Stimulated activated CD4-positive, alpha-beta T cell treated with anti-CD3 and anti-CD28 coated beads, TNF-alpha, amount 100 ng/mL, for 4 hours (primary cell): ENCODE data around the gene FGF18.

Experiments used
- DNase-seq, 3 experiments: peaks; one replicate each; pipeline ENCODE4 v3.0.0-alpha.2; 2020; ENCODE audit warnings: low read depth in 3 of 3

The FGF18 gene

GRCh38 chr5:171422902-171423663 lies 3.6 kb downstream of the FGF18 start:
- no peak for DNase-seq

- no peak for DNase-seq
Observed at GRCh38 chr5:171424726-171425125, 5.3 kb downstream of the FGF18 start.

- no peak for DNase-seq
Observed at GRCh38 chr5:171425596-171426244, 6.3 kb downstream of the FGF18 start.

- DNase-seq, result no peak
Observed at GRCh38 chr5:171426266-171426665, 6.8 kb downstream of the FGF18 start.

- no peak for DNase-seq
Observed at GRCh38 chr5:171426680-171427079, 7.2 kb downstream of the FGF18 start.

DNA sequence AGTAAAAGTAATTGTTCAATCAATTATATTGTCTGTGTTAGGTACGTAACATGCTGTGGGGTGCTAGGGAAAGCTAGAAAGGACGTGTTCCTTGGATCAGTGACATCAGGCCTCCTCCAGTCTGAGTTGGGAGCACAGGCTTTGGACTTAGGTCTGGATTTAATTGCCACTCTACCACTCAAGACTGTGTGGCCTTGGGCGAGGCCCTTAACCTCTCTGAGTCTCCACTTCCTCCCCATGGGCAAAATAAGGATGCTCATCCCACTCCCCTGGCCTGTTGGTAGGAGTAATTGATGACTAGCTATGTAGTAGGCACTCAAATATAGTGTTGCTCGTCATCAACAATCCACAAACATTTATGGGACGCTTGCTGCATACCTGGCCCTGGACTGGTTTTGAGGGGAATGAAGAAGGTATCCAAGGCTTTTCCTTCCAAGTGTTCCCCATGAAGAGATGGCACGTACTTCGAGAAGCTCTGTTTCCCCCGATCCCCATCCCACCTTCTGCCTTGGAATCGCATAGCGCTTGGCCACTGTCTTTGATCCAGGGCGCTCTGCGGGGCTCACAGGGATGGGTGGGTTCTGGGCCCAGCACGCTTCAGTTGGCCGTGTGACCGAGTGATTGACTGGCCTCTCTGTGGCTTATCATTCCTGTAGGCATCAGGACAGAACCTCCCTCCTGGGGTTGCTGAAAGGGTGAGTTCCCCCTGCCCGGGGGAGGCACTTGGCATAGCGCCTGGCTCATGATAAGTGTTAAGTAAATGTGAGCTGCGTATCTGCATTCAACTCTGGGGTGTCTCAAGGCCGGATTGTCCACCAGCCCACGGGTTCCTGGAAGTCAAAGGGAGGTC lies 8.1 kb downstream of the FGF18 start:
- DNase-seq, result no peak

DNA sequence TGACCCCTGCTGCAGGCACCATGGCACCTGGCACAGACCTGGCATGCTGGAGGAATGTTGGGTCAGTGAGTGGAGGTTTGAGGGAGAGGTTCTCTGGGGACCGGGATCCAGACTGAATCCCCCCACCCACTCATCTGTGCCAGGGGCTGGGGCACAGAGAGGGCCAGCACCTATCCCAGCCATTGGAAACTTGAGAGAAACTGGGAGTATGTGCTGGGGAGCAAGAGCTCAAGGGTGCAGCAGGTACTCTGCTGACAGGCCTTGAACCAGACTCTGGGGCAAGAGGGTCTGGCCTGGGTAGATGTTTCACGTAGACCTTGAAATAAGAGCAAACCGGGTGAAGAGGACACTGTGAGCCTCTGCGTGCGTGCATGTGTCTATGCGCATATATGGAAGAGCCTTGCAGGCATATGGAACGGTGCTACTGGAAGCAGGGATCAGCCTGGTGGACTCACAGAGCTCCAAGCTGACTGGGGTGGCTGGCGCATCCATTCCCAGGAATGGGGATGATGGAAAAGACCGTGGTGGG lies 8.8 kb downstream of the FGF18 start:
- DNase-seq, result no peak

GRCh38 chr5:171428809-171429542 lies 9.5 kb downstream of the FGF18 start:
- no peak for DNase-seq

- no peak for DNase-seq
Observed at GRCh38 chr5:171429543-171429910, 10.1 kb downstream of the FGF18 start.

GRCh38 chr5:171431251-171431777 lies 11.9 kb downstream of the FGF18 start:
- no peak for DNase-seq

DNA sequence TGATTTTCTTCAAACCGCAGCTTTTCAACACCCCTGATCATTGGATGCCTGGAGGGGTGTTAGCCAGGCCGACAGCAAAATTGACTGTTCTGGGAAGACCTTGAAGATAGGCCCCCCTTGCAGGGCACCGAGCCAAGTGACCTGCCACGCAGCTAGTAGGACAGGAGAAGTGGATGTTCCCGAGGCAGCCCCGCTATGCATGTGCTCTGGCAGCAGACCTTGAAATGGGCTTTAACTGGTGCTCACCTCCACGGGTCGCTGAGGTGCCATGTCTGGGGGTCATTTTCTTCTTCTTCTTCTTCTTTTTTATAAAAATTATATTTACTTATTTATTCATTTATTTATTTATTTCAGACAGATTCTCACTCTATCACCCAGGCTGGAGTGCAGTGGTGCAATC lies 12.6 kb downstream of the FGF18 start:
- no peak for DNase-seq

GRCh38 chr5:171432583-171433351 lies 13.3 kb downstream of the FGF18 start:
- no peak for DNase-seq

DNA sequence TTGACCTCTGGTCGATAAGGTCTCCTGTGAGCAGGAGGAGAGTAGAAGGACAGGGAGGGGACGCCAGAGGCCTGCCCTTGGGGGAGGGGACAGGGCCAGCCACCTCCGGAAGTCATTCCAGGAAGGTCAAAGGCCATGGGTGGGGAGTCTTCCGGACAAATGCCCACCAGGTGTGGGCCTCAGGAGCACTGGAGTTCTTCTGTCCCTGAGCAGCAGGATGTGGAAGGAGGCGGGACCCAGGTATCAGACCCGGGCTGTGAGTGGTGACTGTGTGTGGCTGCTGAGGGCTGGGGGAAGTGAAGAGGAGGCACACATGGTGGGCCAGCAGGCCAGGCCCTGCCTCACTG lies 13.9 kb downstream of the FGF18 start:
- no peak for DNase-seq

GRCh38 chr5:171433982-171434676 lies 14.7 kb downstream of the FGF18 start:
- DNase-seq, result no peak

- DNase-seq, result no peak
Observed at GRCh38 chr5:171434874-171435273, 15.4 kb downstream of the FGF18 start.

DNA sequence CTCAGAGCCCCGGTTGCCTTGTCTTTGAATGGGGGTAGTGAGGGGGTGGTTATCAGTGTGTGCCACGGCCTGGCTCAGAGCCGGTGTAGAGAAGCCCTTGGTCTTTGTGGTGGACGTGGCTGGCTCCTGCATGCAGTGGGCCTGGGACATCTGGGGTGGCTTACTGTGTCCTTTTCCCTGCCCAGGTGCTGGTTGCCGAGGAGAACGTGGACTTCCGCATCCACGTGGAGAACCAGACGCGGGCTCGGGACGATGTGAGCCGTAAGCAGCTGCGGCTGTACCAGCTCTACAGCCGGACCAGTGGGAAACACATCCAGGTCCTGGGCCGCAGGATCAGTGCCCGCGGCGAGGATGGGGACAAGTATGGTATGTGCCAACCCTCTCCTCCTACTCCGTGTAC lies 16.5 kb downstream of the FGF18 start:
- DNase-seq, result no peak

DNA sequence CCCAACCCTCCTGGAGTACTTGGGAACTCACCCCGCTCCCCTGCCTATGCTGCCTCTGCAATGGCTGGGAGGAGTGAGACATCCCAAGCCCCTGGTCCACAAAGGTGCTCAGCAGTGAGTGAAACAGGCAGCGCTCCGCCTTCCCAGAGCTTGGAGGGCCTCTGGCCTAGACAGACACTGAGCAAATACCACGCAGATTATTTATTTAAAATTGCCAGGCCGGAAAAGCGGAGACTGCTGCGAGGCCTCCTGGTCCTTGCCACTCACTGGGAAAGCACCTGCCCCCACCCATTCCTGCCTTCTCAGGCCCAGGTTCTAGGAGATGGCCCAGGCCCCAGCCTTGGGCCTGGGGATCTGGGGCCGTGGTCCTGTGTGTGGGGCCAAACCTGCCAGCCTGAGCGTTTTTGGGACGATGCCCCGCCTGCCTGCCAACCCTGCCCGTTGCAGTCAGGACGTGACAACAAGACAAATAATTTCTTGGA lies 17.4 kb downstream of the FGF18 start:
- no peak for DNase-seq

GRCh38 chr5:171437286-171437821 lies 17.9 kb downstream of the FGF18 start:
- DNase-seq, result no peak

- DNase-seq, result no peak
Observed at GRCh38 chr5:171438738-171439137, 19.3 kb downstream of the FGF18 start.
